HepG2 (cell line): ENCODE data around the gene SLC34A3. TPM values are rescaled to one million over a fixed set of nuclear protein-coding genes. Genes with fewer than 3 reads are reported as not detected.

Experiments used
- CBX5 ChIP-seq: sonication (generic); formaldehyde crosslinking; IDR thresholded peaks from 2 replicates; pipeline ENCODE4 v1.4.0; 2020; ENCODE audit warnings: missing genetic modification reagents, borderline replicate concordance
- EP300 ChIP-seq, 3 experiments: sonication (generic) in 1 of 3; formaldehyde crosslinking in 1 of 3; IDR thresholded peaks; 2 replicates each; pipeline versions ENCODE4 v1.5.1 to v1.6.1; 2011 to 2020; ENCODE audit warnings: low read depth in 2 of 3, low read length in 2 of 3, borderline replicate concordance in 1 of 3, improper control_type of control experiment in 1 of 3, mild to moderate bottlenecking in 1 of 3, missing genetic modification reagents in 1 of 3, moderate library complexity in 1 of 3
- FUBP1 ChIP-seq: sonication (generic); formaldehyde crosslinking; IDR thresholded peaks from 2 replicates; pipeline ENCODE4 v1.5.1; 2020; ENCODE audit warnings: missing genetic modification reagents, mild to moderate bottlenecking, borderline replicate concordance
- IRX3 ChIP-seq: sonication (generic); formaldehyde crosslinking; IDR thresholded peaks from 2 replicates; pipeline ENCODE4 v1.8.1; 2023; ENCODE audit warnings: mild to moderate bottlenecking, low read depth, missing genetic modification reagents, borderline replicate concordance
- MLLT10 ChIP-seq: sonication (generic); formaldehyde crosslinking; IDR thresholded peaks from 2 replicates; pipeline ENCODE4 v1.4.0; 2020; ENCODE audit warnings: missing genetic modification reagents
- REST ChIP-seq, 2 experiments: IDR thresholded peaks; 2 replicates each; pipeline ENCODE4 v1.6.1; 2011 to 2012; ENCODE audit warnings: low read length in 2 of 2, borderline replicate concordance in 1 of 2, low read depth in 1 of 2, mild to moderate bottlenecking in 1 of 2, moderate library complexity in 1 of 2
- SYNCRIP ChIP-seq: fragments of 200-400 bp; formaldehyde crosslinking; IDR thresholded peaks from 2 replicates; pipeline ENCODE4 v1.6.1; 2018; ENCODE audit warnings: mild to moderate bottlenecking, low read depth, low read length; ENCODE audit not compliant: insufficient read depth
- TRAFD1 ChIP-seq: sonication (generic); formaldehyde crosslinking; IDR thresholded peaks from 2 replicates; pipeline ENCODE4 v1.5.1; 2020; ENCODE audit warnings: missing genetic modification reagents, mild to moderate bottlenecking, borderline replicate concordance
- ZBTB44 ChIP-seq: sonication (generic); formaldehyde crosslinking; IDR thresholded peaks from 2 replicates; pipeline ENCODE4 v1.4.0; 2020; ENCODE audit warnings: missing genetic modification reagents
- ZNF276 ChIP-seq: sonication (generic); formaldehyde crosslinking; IDR thresholded peaks from 2 replicates; pipeline ENCODE4 v1.4.0; 2020; ENCODE audit warnings: mild to moderate bottlenecking, low read depth, missing genetic modification reagents
- ZNF513 ChIP-seq: sonication (generic); formaldehyde crosslinking; conservative IDR thresholded peaks from 2 replicates; pipeline ENCODE4 v1.5.0; 2020; ENCODE audit warnings: missing genetic modification reagents
- ZNF737 ChIP-seq: sonication (generic); formaldehyde crosslinking; IDR thresholded peaks from 2 replicates; pipeline ENCODE4 v1.5.0; 2020; ENCODE audit warnings: missing genetic modification reagents, mild to moderate bottlenecking, borderline replicate concordance
- ZNF772 ChIP-seq: sonication (generic); formaldehyde crosslinking; IDR thresholded peaks from 2 replicates; pipeline ENCODE4 v1.5.0; 2020; ENCODE audit warnings: mild to moderate bottlenecking, missing genetic modification reagents
- polyA plus RNA-seq, 8 experiments: library from polyadenylated mRNA; depleted of rRNA in 3 of 8; stranded (reverse) in 7 of 8; unstranded in 1 of 8; fragments of >200 nt; fragmentation: Illumina TruSeq in 4 of 8; extraction: Trizol in 4 of 8; gene quantifications; 2 replicates each; pipeline versions ENCODE4 v1.2.1 to v1.2.3, GENCODE V29; 2011 to 2016; ENCODE audit warnings: low read depth in 4 of 8, missing spikeins in 1 of 8, mixed read lengths in 1 of 8; ENCODE audit not compliant: insufficient read depth in 1 of 8
- total RNA-seq, 5 experiments: library from RNA; depleted of rRNA; stranded (reverse); fragments of >200 nt; fragmentation: Illumina TruSeq; extraction: Trizol; gene quantifications; 2 replicates each; pipeline ENCODE4 v1.2.3, GENCODE V29; 2016; ENCODE audit warnings: low read depth in 1 of 5

The SLC34A3 gene
- total and polyA plus RNA-seq, 2 of the 13 experiments (the other 11 are each of a cell fraction or from before 2014, with no cell fraction given), result 0.07 to 1.0 TPM

GRCh38 chr9:137240841-137241489 lies 10.3 kb downstream of the SLC34A3 start, which contains the start of gene TUBB4B (continued):
- TF ChIP-seq ZNF513 (0 out of 2 replicates have a peak, but pooled peaks have one; percentile 76), TRAFD1 (CRISPR knock-in tag) (no peak), FUBP1 (CRISPR knock-in tag) (no peak), ZBTB44 (0 out of 2 replicates have a peak, but pooled peaks have one; percentile 61), ZNF737 (CRISPR knock-in tag) (no peak), ZNF772 (CRISPR knock-in tag) (peak; percentile 68; the same call in 1 of the 2 replicates), MLLT10 (CRISPR knock-in tag) (no peak), ZNF276 (CRISPR knock-in tag) (no peak; the same call in 1 of the 2 replicates), IRX3 (peak; percentile 88; the same call in 1 of the 2 replicates), SYNCRIP (no peak), EP300 (IDR thresholded peaks at IDR 0.05; ENCODE audit: low read depth in 2 of 2, low read length in 2 of 2) (no peak), EP300 (CRISPR knock-in tag; IDR thresholded peaks at IDR 0.05; ENCODE audit: borderline replicate concordance) (peak; percentile 48; the same call in 1 of the 2 replicates), REST (IDR thresholded peaks at IDR 0.05; ENCODE audit: borderline replicate concordance in 1 of 2, low read depth in 1 of 2, low read length in 2 of 2) (peak in 1 of 2 experiments; percentile 77; a peak in 1 of 4 replicates), CBX5 (CRISPR knock-in tag) (peak; percentile 79; the same call in 1 of the 2 replicates)
